Loucy (cell line): ENCODE data around the gene MYO7B.
A peak's percentile ranks its signal among the peaks of the same experiment; 100 is the strongest.

Experiments
- H2AFZ ChIP-seq: fragments of 200-600 bp; sonication (generic); 2 replicates; pipeline ENCODE4 v1.6.0; 2016; ENCODE audit warnings: antibody characterized with exemption, mild to moderate bottlenecking, low read length, moderate library complexity
- H3F3A ChIP-seq: fragments of 200-600 bp; 2 replicates; pipeline ENCODE4 v1.6.0; 2016; ENCODE audit warnings: antibody characterized with exemption, low read depth, mild to moderate bottlenecking
- H3K27me3 ChIP-seq: fragments of 200-600 bp; sonication (generic); 2 replicates; pipeline ENCODE4 v1.6.1; 2014; ENCODE audit warnings: low read length, mild to moderate bottlenecking; ENCODE audit not compliant: insufficient read depth, poor library complexity, severe bottlenecking
- H3K36me3 ChIP-seq: fragments of 200-600 bp; sonication (generic); 2 replicates; pipeline ENCODE4 v1.6.1; 2016; ENCODE audit warnings: low read length; ENCODE audit not compliant: insufficient read depth
- H3K4me1 ChIP-seq: fragments of 200-600 bp; sonication (generic); 2 replicates; pipeline ENCODE4 v1.5.1; 2014; ENCODE audit warnings: low read length, mild to moderate bottlenecking; ENCODE audit not compliant: insufficient read depth, poor library complexity, severe bottlenecking
- H3K4me2 ChIP-seq: fragments of 200-600 bp; sonication (generic); 2 replicates; pipeline ENCODE4 v1.6.0; 2014; ENCODE audit warnings: antibody characterized with exemption, low read length, low read depth, mild to moderate bottlenecking; ENCODE audit not compliant: poor library complexity, severe bottlenecking
- H3K4me3 ChIP-seq: fragments of 200-600 bp; sonication (generic); 2 replicates; pipeline ENCODE4 v1.5.1; 2014; ENCODE audit warnings: low read length, mild to moderate bottlenecking, mixed read lengths; ENCODE audit not compliant: poor library complexity, severe bottlenecking
- H3K79me2 ChIP-seq: fragments of 200-600 bp; sonication (generic); 2 replicates; pipeline ENCODE4 v1.6.1; 2014; ENCODE audit warnings: low read length; ENCODE audit not compliant: insufficient read depth
- H3K9ac ChIP-seq: fragments of 200-600 bp; sonication (generic); 2 replicates; pipeline ENCODE4 v1.6.0; 2014; ENCODE audit warnings: mild to moderate bottlenecking, low read depth, low read length, moderate library complexity; ENCODE audit not compliant: poor library complexity, severe bottlenecking
- H3K9me2 ChIP-seq: fragments of 200-600 bp; sonication (generic); replicated peaks from 2 replicates; pipeline ENCODE4 v1.6.1; 2016; ENCODE audit warnings: low read depth, low read length, mixed read lengths
- H3K9me3 ChIP-seq: fragments of 200-600 bp; sonication (generic); 2 replicates; pipeline ENCODE4 v1.6.1; 2014; ENCODE audit warnings: mild to moderate bottlenecking, antibody characterized with exemption, low read length, low read depth; ENCODE audit not compliant: insufficient read depth
- H4K20me1 ChIP-seq: fragments of 200-600 bp; sonication (generic); 2 replicates; pipeline ENCODE4 v1.6.0; 2014; ENCODE audit warnings: antibody characterized with exemption, low read length, mild to moderate bottlenecking; ENCODE audit not compliant: insufficient read depth, poor library complexity, severe bottlenecking
- CTCF ChIP-seq: fragments of 200-600 bp; sonication (generic); conservative IDR thresholded peaks from 2 replicates; pipeline ENCODE4 v1.5.1; 2014; ENCODE audit warnings: mild to moderate bottlenecking, antibody characterized with exemption, low read length
- EZH2phosphoT487 ChIP-seq: fragments of 200-600 bp; IDR thresholded peaks from 2 replicates; pipeline ENCODE4 v1.6.1; 2018; ENCODE audit warnings: antibody characterized with exemption, mild to moderate bottlenecking, moderate library complexity, borderline replicate concordance

The MYO7B gene

GRCh38 chr2:127619203-127619590 is 83.7 kb downstream of the MYO7B start:
- peaks cover 29% of the 10 kb centered on the region for H3F3A ChIP-seq
- no peaks in the 10 kb centered on the region for H3K79me2 ChIP-seq
- H3K36me3 ChIP-seq = no peaks in the 10 kb centered on the region
- no peak overlapping the region for H3K9ac ChIP-seq
- peaks cover 74% of the 10 kb centered on the region for H3K4me1 ChIP-seq
- no peak for TF ChIP-seq CTCF
- no peaks in the 10 kb centered on the region for H4K20me1 ChIP-seq
- H3K27me3 ChIP-seq = no peaks in the 10 kb centered on the region
- H3K9me2 ChIP-seq = no peaks in the 10 kb centered on the region
- H3K9me3 ChIP-seq = no peaks in the 10 kb centered on the region
- H2AFZ ChIP-seq = no peak overlapping the region
- no peak overlapping the region for H3K4me2 ChIP-seq
- H3K4me3 ChIP-seq = no peak overlapping the region

GRCh38 chr2:127619877-127620705 is 84.6 kb downstream of the MYO7B start:
- H3K4me2 ChIP-seq = peak overlapping the region; percentile 57
- no peaks in the 10 kb centered on the region for H3K27me3 ChIP-seq
- peaks cover 65% of the 10 kb centered on the region for H3K4me1 ChIP-seq

GRCh38 chr2:127620866-127621265 is 85.4 kb downstream of the MYO7B start:
- Histone ChIP-seq H3K9ac (peak overlapping the region; percentile 44), H3K79me2 (no peaks in the 10 kb centered on the region), H3K4me1 (peaks cover 61% of the 10 kb centered on the region), H3F3A (peaks cover 14% of the 10 kb centered on the region), H3K9me2 (no peaks in the 10 kb centered on the region), H3K36me3 (no peaks in the 10 kb centered on the region), H3K4me3 (peak overlapping the region; percentile 14), H4K20me1 (no peaks in the 10 kb centered on the region), H2AFZ (no peak overlapping the region), H3K4me2 (peak overlapping the region; percentile 57), H3K27me3 (no peaks in the 10 kb centered on the region), H3K9me3 (no peaks in the 10 kb centered on the region)
- TF ChIP-seq EZH2phosphoT487 (no peak), CTCF (no peak)

More at GRCh38 chr2:127619877-127620705, 84.6 kb downstream of the MYO7B start:
- Histone ChIP-seq H4K20me1 (no peaks in the 10 kb centered on the region), H3K9me3 (no peaks in the 10 kb centered on the region), H3K79me2 (no peaks in the 10 kb centered on the region), H3F3A (peaks cover 20% of the 10 kb centered on the region), H3K9me2 (no peaks in the 10 kb centered on the region), H3K9ac (peak overlapping the region; percentile 44), H2AFZ (no peak overlapping the region), H3K4me3 (peak overlapping the region; percentile 14), H3K36me3 (no peaks in the 10 kb centered on the region)
- TF ChIP-seq CTCF (no peak), EZH2phosphoT487 (no peak)
